Endodermal cell (in vitro differentiated cells): Measurements from ENCODE around the gene BBS12. TPM values are rescaled to one million over a fixed set of nuclear protein-coding genes. Genes with fewer than 3 reads are reported as not detected.
A peak's percentile ranks its signal among the peaks of the same experiment; 100 is the strongest.

ENCODE experiments used
- DNase-seq: peaks from one replicate; pipeline ENCODE4 v3.0.0-alpha.2; 2017
- H3K27ac ChIP-seq: 2 replicates; pipeline ENCODE4 v1.5.1; 2013; ENCODE audit warnings: mild to moderate bottlenecking, low read depth, low read length, moderate library complexity
- H3K27me3 ChIP-seq: 2 replicates; pipeline ENCODE4 v1.6.1; 2013; ENCODE audit warnings: mild to moderate bottlenecking, low read length, moderate library complexity; ENCODE audit not compliant: insufficient read depth, control insufficient read depth, poor library complexity, severe bottlenecking
- H3K36me3 ChIP-seq: 2 replicates; pipeline ENCODE4 v1.7.0; 2013; ENCODE audit warnings: mild to moderate bottlenecking, low read length, moderate library complexity; ENCODE audit not compliant: control insufficient read depth, insufficient read depth
- H3K4me1 ChIP-seq: one replicate; pipeline ENCODE4 v1.7.0; 2013; ENCODE audit warnings: low read length; ENCODE audit not compliant: control insufficient read depth, insufficient read depth
- H3K4me3 ChIP-seq: 2 replicates; pipeline ENCODE4 v1.5.1; 2013; ENCODE audit warnings: mild to moderate bottlenecking, low read length, moderate library complexity
- H3K9ac ChIP-seq: 2 replicates; pipeline ENCODE4 v1.6.1; 2013; ENCODE audit warnings: mild to moderate bottlenecking, low read length, moderate library complexity; ENCODE audit not compliant: poor library complexity, severe bottlenecking; ENCODE audit errors: extremely low read depth
- H3K9me3 ChIP-seq: 2 replicates; pipeline ENCODE4 v1.6.1; 2013; ENCODE audit warnings: mild to moderate bottlenecking, low read length, moderate library complexity; ENCODE audit not compliant: control insufficient read depth
- H3K27ac Mint-ChIP-seq: 2 replicates; pipeline ENCODE4 v1.8.0; 2020; ENCODE audit warnings: mixed read lengths
- H3K27me3 Mint-ChIP-seq: 2 replicates; pipeline ENCODE4 v1.8.0; 2021; ENCODE audit warnings: mild to moderate bottlenecking, mixed read lengths; ENCODE audit not compliant: insufficient read depth
- H3K36me3 Mint-ChIP-seq: 2 replicates; pipeline ENCODE4 v1.8.0; 2020; ENCODE audit warnings: low read depth, mixed read lengths
- H3K4me1 Mint-ChIP-seq: 2 replicates; pipeline ENCODE4 v1.8.0; 2020; ENCODE audit warnings: mixed read lengths
- H3K4me3 Mint-ChIP-seq: 2 replicates; pipeline ENCODE4 v1.8.0; 2020; ENCODE audit warnings: mild to moderate bottlenecking, moderate library complexity, mixed read lengths
- H3K9me3 Mint-ChIP-seq: 2 replicates; pipeline ENCODE4 v1.8.0; 2020; ENCODE audit warnings: mild to moderate bottlenecking, mixed read lengths
- WGBS, 2 experiments: methylation state at CpG; one replicate each; pipeline versions ENCODE4 v1.1.5 to v1.1.7; 2013; ENCODE audit warnings: missing lambda C conversion rate in 2 of 2, mixed read lengths in 1 of 2; ENCODE audit not compliant: insufficient coverage in 1 of 2, insufficient read length in 1 of 2; 5-methylcytosine and 5-hydroxymethylcytosine counted together
- total RNA-seq, 2 donors: library from RNA; stranded (reverse); fragmentation: NEBNext Ultra II Directional in 1 of 2; extraction: Animal tissue kit (Norgen Biotek cat#: 25700) in 1 of 2; gene quantifications; 2 replicates in 1 of 2; 3 replicates in 1 of 2; pipeline ENCODE4 v1.2.1, GENCODE V29; 2021
- TF ChIP-seq, protein P1 (sequence below): fragments of 200-600 bp; sonication (generic); conservative IDR thresholded peaks from 2 replicates; pipeline ENCODE4 v1.5.0; 2021; ENCODE audit warnings: antibody characterized with exemption, mild to moderate bottlenecking

Gene BBS12
- total RNA-seq, 2 donors from 2014 or later = 4.1 to 4.2 TPM

DNA sequence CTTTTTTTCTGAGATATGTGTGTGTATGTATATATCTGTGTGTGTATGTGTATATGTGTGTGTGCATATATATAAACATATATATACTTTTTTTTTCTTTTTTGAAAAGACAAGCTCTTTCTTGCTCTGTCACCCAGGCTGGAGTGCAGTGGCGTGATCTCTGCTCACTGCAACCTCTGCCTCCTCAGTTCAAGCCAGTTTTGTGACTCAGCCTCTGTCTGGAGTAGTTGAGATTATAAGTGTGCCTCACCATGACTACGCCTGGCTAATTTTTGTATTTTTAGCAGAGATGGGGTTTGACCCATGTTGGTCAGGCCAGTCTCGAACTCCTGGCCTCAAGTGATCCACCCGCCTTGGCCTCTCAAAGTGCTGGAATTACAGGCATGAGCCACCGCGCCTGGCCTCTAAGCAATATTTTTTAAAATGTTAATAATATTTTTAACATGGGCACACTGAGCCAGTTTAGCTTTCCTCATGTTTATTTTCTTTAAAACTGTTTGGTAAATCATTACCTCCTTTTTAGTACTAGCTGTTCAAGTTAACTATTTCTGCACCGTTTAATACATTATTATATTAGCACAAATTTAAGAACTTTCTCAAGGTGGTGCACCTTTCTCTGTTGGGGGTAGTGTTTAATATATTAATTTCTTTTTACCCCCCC is 33.3 kb downstream of the BBS12 start:
- TF ChIP-seq, protein P1, sequence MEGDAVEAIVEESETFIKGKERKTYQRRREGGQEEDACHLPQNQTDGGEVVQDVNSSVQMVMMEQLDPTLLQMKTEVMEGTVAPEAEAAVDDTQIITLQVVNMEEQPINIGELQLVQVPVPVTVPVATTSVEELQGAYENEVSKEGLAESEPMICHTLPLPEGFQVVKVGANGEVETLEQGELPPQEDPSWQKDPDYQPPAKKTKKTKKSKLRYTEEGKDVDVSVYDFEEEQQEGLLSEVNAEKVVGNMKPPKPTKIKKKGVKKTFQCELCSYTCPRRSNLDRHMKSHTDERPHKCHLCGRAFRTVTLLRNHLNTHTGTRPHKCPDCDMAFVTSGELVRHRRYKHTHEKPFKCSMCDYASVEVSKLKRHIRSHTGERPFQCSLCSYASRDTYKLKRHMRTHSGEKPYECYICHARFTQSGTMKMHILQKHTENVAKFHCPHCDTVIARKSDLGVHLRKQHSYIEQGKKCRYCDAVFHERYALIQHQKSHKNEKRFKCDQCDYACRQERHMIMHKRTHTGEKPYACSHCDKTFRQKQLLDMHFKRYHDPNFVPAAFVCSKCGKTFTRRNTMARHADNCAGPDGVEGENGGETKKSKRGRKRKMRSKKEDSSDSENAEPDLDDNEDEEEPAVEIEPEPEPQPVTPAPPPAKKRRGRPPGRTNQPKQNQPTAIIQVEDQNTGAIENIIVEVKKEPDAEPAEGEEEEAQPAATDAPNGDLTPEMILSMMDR = no peak
- Histone ChIP-seq H3K4me1 (no peaks in the 10 kb centered on the region), H3K27me3 (no peaks in the 10 kb centered on the region), H3K4me3 (no peak overlapping the region), H3K9me3 (no peaks in the 10 kb centered on the region), H3K36me3 (no peaks in the 10 kb centered on the region), H3K27ac (no peak overlapping the region), H3K9ac (no peak overlapping the region)
- Mint-ChIP-seq H3K4me1 (peaks cover 14% of the 10 kb centered on the region), H3K4me3 (no peak overlapping the region), H3K27ac (no peak overlapping the region), H3K9me3 (no peaks in the 10 kb centered on the region), H3K27me3 (no peaks in the 10 kb centered on the region), H3K36me3 (no peaks in the 10 kb centered on the region)
- DNase-seq = no peak
- 93% methylated on average over 4 of the region's 7 CpGs; no CpG with 5 or more reads in 1 of the 2 experiments for WGBS, 2 experiments

DNA sequence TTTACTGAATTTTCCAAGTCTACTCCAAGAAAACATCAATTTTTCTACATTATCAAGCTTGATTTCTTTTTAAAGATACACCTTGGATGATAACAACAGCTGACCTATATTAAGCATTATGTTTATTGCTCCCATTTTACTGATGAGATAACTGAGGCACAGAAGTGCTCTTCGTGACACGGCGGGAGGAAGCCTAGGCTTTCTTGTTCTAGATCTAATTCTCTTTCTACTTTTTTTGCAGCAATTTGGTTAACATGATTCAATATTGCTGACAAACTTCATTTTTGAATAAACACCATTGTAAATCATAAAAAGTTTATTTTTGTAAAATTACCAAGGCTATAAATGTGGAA is 33.8 kb downstream of the BBS12 start:
- H3K36me3 ChIP-seq = no peaks in the 10 kb centered on the region
- Mint-ChIP-seq H3K27ac (no peak overlapping the region), H3K4me3 (no peak overlapping the region), H3K36me3 (no peaks in the 10 kb centered on the region), H3K27me3 (no peaks in the 10 kb centered on the region), H3K4me1 (peaks cover 14% of the 10 kb centered on the region), H3K9me3 (no peaks in the 10 kb centered on the region)
- no peak overlapping the region for H3K4me3 ChIP-seq
- TF ChIP-seq, protein P1 = no peak
- no peak for DNase-seq
- no peak overlapping the region for H3K27ac ChIP-seq
- no peaks in the 10 kb centered on the region for H3K4me1 ChIP-seq
- WGBS, 2 experiments = 98% methylated on average over 3 of the region's 3 CpGs; no CpG with 5 or more reads in 1 of the 2 experiments
- no peaks in the 10 kb centered on the region for H3K9me3 ChIP-seq
- no peak overlapping the region for H3K9ac ChIP-seq
- no peaks in the 10 kb centered on the region for H3K27me3 ChIP-seq

DNA sequence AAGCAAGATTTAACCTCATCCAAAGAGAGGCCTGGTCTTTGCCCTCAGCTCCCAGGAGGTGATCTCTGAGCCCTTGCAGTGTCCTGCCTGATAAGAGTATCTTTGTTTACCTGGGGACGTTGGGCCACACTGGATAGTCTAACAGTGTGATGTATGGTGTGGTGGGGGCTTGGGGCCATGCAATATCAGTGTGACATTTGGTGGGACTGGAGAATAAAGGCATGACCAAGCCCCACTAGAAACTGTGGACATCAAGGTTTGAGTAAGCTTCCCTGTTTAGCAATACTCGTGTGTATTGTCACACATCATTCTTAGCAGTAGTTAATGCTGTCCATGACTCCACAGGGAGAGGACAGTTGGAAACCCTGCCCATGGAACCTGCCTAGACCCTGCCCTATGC is 34.4 kb downstream of the BBS12 start:
- peak overlapping the region; percentile 20 for H3K27ac Mint-ChIP-seq
- H3K9ac ChIP-seq = no peak overlapping the region
- H3K27me3 Mint-ChIP-seq = no peaks in the 10 kb centered on the region
- H3K36me3 ChIP-seq = no peaks in the 10 kb centered on the region
- H3K27ac ChIP-seq = no peak overlapping the region
- DNase-seq = no peak
- H3K9me3 ChIP-seq = no peaks in the 10 kb centered on the region
- no peak overlapping the region for H3K4me3 Mint-ChIP-seq
- TF ChIP-seq, protein P1 = no peak
- no peaks in the 10 kb centered on the region for H3K27me3 ChIP-seq
- H3K9me3 Mint-ChIP-seq = no peaks in the 10 kb centered on the region
- no peak overlapping the region for H3K4me3 ChIP-seq
- no peaks in the 10 kb centered on the region for H3K36me3 Mint-ChIP-seq
- H3K4me1 Mint-ChIP-seq = peaks cover 14% of the 10 kb centered on the region
- no peaks in the 10 kb centered on the region for H3K4me1 ChIP-seq
- WGBS, 2 experiments = 54 to 91% methylated on average over 1 to 2 of the region's 2 CpGs
